ENCODE data around the gene C18orf63.

DNA sequence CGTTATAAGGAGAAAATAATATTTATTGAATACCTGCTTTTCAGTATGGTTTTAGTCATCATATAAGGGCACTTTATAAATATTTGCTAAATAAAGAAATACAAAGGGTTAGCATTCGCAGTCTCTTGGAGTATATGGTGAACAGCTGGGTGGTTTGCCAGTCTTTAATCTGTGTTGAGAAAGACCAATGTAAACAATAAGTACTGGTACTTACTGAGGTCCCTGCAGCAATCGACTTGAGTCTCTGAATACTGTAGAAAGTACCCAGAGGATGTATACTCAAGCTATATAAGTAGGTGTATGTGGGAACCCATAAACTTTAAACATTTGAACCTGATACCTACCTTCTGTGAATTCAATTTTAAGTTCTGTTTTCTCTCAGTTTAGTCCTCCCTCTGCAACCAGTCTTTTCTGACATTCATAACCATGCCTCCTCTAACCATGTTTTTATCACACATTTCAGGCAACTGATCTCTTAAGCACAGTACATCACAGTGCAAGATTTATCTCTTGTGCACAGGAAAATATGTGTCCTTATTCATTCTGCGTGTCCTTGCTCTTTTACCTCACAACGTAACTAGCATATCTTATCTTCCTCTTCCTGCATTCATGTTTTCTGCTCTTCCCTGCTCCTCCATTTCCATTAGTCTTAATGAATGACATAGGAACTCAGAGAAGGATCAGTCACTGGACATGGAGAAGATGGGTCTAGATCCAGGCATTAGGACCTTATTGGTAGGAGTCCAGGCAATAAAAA lies 21.7 kb downstream of the C18orf63 start:
- TF ChIP-seq, protein P1, sequence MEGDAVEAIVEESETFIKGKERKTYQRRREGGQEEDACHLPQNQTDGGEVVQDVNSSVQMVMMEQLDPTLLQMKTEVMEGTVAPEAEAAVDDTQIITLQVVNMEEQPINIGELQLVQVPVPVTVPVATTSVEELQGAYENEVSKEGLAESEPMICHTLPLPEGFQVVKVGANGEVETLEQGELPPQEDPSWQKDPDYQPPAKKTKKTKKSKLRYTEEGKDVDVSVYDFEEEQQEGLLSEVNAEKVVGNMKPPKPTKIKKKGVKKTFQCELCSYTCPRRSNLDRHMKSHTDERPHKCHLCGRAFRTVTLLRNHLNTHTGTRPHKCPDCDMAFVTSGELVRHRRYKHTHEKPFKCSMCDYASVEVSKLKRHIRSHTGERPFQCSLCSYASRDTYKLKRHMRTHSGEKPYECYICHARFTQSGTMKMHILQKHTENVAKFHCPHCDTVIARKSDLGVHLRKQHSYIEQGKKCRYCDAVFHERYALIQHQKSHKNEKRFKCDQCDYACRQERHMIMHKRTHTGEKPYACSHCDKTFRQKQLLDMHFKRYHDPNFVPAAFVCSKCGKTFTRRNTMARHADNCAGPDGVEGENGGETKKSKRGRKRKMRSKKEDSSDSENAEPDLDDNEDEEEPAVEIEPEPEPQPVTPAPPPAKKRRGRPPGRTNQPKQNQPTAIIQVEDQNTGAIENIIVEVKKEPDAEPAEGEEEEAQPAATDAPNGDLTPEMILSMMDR (conservative IDR thresholded peaks at IDR 0.05; ENCODE audit: low read depth, low read length): no peak
- TF ChIP-seq EZH2 (IDR thresholded peaks at IDR 0.05; ENCODE audit: borderline replicate concordance, low read depth, low read length, poor library complexity, severe bottlenecking): no peak
